HepG2 (cell line): ENCODE data around the gene SLIT3. TPM values are rescaled to one million over a fixed set of nuclear protein-coding genes. Genes with fewer than 3 reads are reported as not detected.

Experiments
- ATAC-seq: fragments of 200-7000 bp; cut with Tn5 transposase; 3 replicates; pipeline ENCODE4 v1.9.1; 2020; ENCODE audit warnings: mild to moderate bottlenecking, moderate library complexity
- Bru-seq: library from RNA; stranded (reverse); fragments of 400-500 nt; gene quantifications from one replicate; lab custom pipeline; 2021; lab: Mats Ljungman, UMichigan
- BruChase-seq, 2 experiments: library from RNA; stranded (reverse); fragments of 400-500 nt; gene quantifications; one replicate each; lab custom pipeline; 2021; lab: Mats Ljungman, UMichigan
- BruUV-seq: library from RNA; stranded (reverse); fragments of 400-500 nt; replicated peaks from 2 replicates; lab custom pipeline; 2021; lab: Mats Ljungman, UMichigan
- CTCF ChIA-PET: fragments of 300-600 bp; formaldehyde crosslinking; extraction: SDS; loops from one replicate; lab custom pipeline; 2021; ENCODE audit warnings: low total read pairs, inconsistent platforms, low intra/inter-chr PET ratio; lab: Yijun Ruan, JAX
- POLR2A ChIA-PET: fragments of 350-600 bp; sonication (Branson Sonifier 250); formaldehyde crosslinking; loops from one replicate; lab custom pipeline; 2020; ENCODE audit warnings: antibody characterized with exemption, inconsistent platforms; lab: Yijun Ruan, JAX
- DNase-seq: peaks from one replicate; pipeline ENCODE4 v3.0.0-alpha.2; 2015; ENCODE audit warnings: low spot score
- FAIRE-seq: peaks from 3 replicates; lab custom pipeline; 2011; peaks lifted over from hg19 to GRCh38; lab: Jason Lieb, UNC
- H2AFZ ChIP-seq: one replicate; pipeline ENCODE4 v1.6.1; 2011; ENCODE audit warnings: low read length, inconsistent platforms
- H3K27ac ChIP-seq: fragments of 300-600 bp; 3 replicates; pipeline ENCODE4 v1.8.0; 2011; ENCODE audit warnings: mixed run types, mild to moderate bottlenecking, mixed read lengths, low read length, inconsistent platforms; ENCODE audit not compliant: insufficient read depth; ENCODE audit errors: extremely low read length
- H3K27me3 ChIP-seq, 2 experiments: fragments of 200-600 bp in 1 of 2; 2 replicates in 1 of 2; 3 replicates in 1 of 2; pipeline versions ENCODE4 v1.6.0 to v1.8.0; 2011; ENCODE audit warnings: low read length in 2 of 2, mild to moderate bottlenecking in 2 of 2, moderate library complexity in 2 of 2, inconsistent platforms in 1 of 2; ENCODE audit not compliant: insufficient read depth in 2 of 2, control insufficient read depth in 1 of 2
- H3K36me3 ChIP-seq, 2 experiments: fragments of 200-600 bp in 1 of 2; replicated peaks in 1 of 2; 2 replicates in 1 of 2; 3 replicates in 1 of 2; pipeline versions ENCODE4 v1.5.1 to v1.8.0; 2011; ENCODE audit warnings: low read length in 2 of 2, inconsistent platforms in 1 of 2; ENCODE audit not compliant: insufficient read depth in 2 of 2, control insufficient read depth in 1 of 2
- H3K4me1 ChIP-seq: 2 replicates; pipeline ENCODE4 v1.5.1; 2012; ENCODE audit warnings: low read length, inconsistent platforms; ENCODE audit not compliant: insufficient read depth
- H3K4me2 ChIP-seq: 2 replicates; pipeline ENCODE4 v1.6.0; 2011; ENCODE audit warnings: low read depth, low read length, inconsistent platforms
- H3K4me3 ChIP-seq, 3 experiments: fragments of 200-600 bp in 1 of 3; sonication (generic), shearing (Covaris generic) in 1 of 3; replicated peaks in 1 of 3; 2 replicates each; pipeline ENCODE4 v1.5.1; 2011 to 2016; ENCODE audit warnings: low read length in 3 of 3, inconsistent platforms in 2 of 3, low read depth in 2 of 3, mild to moderate bottlenecking in 2 of 3, control low read depth in 1 of 3, mixed read lengths in 1 of 3; ENCODE audit not compliant: insufficient read depth in 1 of 3
- H3K79me2 ChIP-seq: one replicate; pipeline ENCODE4 v1.6.1; 2011; ENCODE audit warnings: low read length, inconsistent platforms; ENCODE audit not compliant: insufficient read depth
- H3K9ac ChIP-seq: 2 replicates; pipeline ENCODE4 v1.6.0; 2011; ENCODE audit warnings: mild to moderate bottlenecking, low read depth, low read length, inconsistent platforms; ENCODE audit not compliant: insufficient read depth
- H3K9me3 ChIP-seq: 2 replicates; pipeline ENCODE4 v1.5.1; 2012; ENCODE audit warnings: mild to moderate bottlenecking, low read length
- H4K20me1 ChIP-seq: 2 replicates; pipeline ENCODE4 v1.6.0; 2011; ENCODE audit warnings: inconsistent platforms, mild to moderate bottlenecking, low read length, moderate library complexity; ENCODE audit not compliant: insufficient read depth
- ARNT2 ChIP-seq: sonication (generic); formaldehyde crosslinking; IDR thresholded peaks from 2 replicates; pipeline ENCODE4 v1.8.0; 2022; ENCODE audit warnings: mild to moderate bottlenecking, low read depth, missing genetic modification reagents, moderate library complexity
- CBX2 ChIP-seq, 2 experiments: fragments of 200-600 bp in 1 of 2; sonication (generic); formaldehyde crosslinking in 1 of 2; IDR thresholded peaks; 2 replicates each; pipeline versions ENCODE4 v1.7.0 to v1.8.1; 2018 to 2022; ENCODE audit warnings: low read depth in 2 of 2, low read length in 1 of 2, mild to moderate bottlenecking in 1 of 2, missing genetic modification reagents in 1 of 2
- EP300 ChIP-seq, 3 experiments: sonication (generic) in 1 of 3; formaldehyde crosslinking in 1 of 3; IDR thresholded peaks; 2 replicates each; pipeline versions ENCODE4 v1.5.1 to v1.6.1; 2011 to 2020; ENCODE audit warnings: low read depth in 2 of 3, low read length in 2 of 3, borderline replicate concordance in 1 of 3, improper control_type of control experiment in 1 of 3, mild to moderate bottlenecking in 1 of 3, missing genetic modification reagents in 1 of 3, moderate library complexity in 1 of 3
- KLF11 ChIP-seq: IDR thresholded peaks from 2 replicates; pipeline ENCODE4 v1.6.1; 2016; ENCODE audit warnings: missing compliant biosample characterization
- MIXL1 ChIP-seq: IDR thresholded peaks from 2 replicates; pipeline ENCODE4 v1.6.1; 2016
- ZBTB20 ChIP-seq: sonication (generic); formaldehyde crosslinking; IDR thresholded peaks from 2 replicates; pipeline ENCODE4 v1.8.1; 2023; ENCODE audit warnings: missing genetic modification reagents, low read depth, mild to moderate bottlenecking, borderline replicate concordance
- ZNF530 ChIP-seq: sonication (generic); formaldehyde crosslinking; IDR thresholded peaks from 2 replicates; pipeline ENCODE4 v1.5.0; 2020; ENCODE audit warnings: low read depth, mild to moderate bottlenecking, missing genetic modification reagents
- ZNF557 ChIP-seq: sonication (generic); formaldehyde crosslinking; IDR thresholded peaks from 2 replicates; pipeline ENCODE4 v1.4.0; 2020; ENCODE audit warnings: missing genetic modification reagents
- ZNF567 ChIP-seq: sonication (generic); formaldehyde crosslinking; IDR thresholded peaks from 2 replicates; pipeline ENCODE4 v1.8.1; 2023; ENCODE audit warnings: mild to moderate bottlenecking, missing genetic modification reagents, borderline replicate concordance
- ZNF607 ChIP-seq: sonication (generic); formaldehyde crosslinking; IDR thresholded peaks from 2 replicates; pipeline ENCODE4 v1.5.1; 2020; ENCODE audit warnings: missing genetic modification reagents, mild to moderate bottlenecking, borderline replicate concordance
- ZNF891 ChIP-seq: sonication (generic); formaldehyde crosslinking; IDR thresholded peaks from 2 replicates; pipeline ENCODE4 v1.5.0; 2020; ENCODE audit warnings: mild to moderate bottlenecking, missing genetic modification reagents
- WGBS: methylation state at CpG from one replicate; pipeline ENCODE4 v1.1.6; 2017; ENCODE audit warnings: low lambda C conversion rate; 5-methylcytosine and 5-hydroxymethylcytosine counted together
- in situ Hi-C: cut with HindIII; loops from 2 replicates; pipeline ENCODE4 v1.10.0; 2017; ENCODE audit warnings: low pct_unique_long_range_greater_than_20kb; ENCODE audit not compliant: extremely low pct_ligation_motif_present
- intact Hi-C: fragments of 100-400 bp; cut with micrococcal nuclease; formaldehyde crosslinking; loops from one replicate; pipeline ENCODE4 v1.10.0; 2022; ENCODE audit not compliant: unreplicated experiment
- long read RNA-seq, 2 experiments: library from RNA in 1 of 2; library from polyadenylated mRNA in 1 of 2; stranded (forward) in 1 of 2; unstranded in 1 of 2; transcript quantifications; one replicate each; pipeline ENCODE4 v2.0.0, GENCODE V29; 2019 to 2022
- polyA minus RNA-seq, 3 experiments: library from RNA; depleted of rRNA, polyadenylated mRNA; stranded (reverse); fragments of >200 nt; gene quantifications; 2 replicates each; pipeline ENCODE4 v1.2.3, GENCODE V29; 2011; ENCODE audit warnings: low replicate concordance in 1 of 3
- polyA plus RNA-seq, 8 experiments: library from polyadenylated mRNA; depleted of rRNA in 3 of 8; stranded (reverse) in 7 of 8; unstranded in 1 of 8; fragments of >200 nt; fragmentation: Illumina TruSeq in 4 of 8; extraction: Trizol in 4 of 8; gene quantifications; 2 replicates each; pipeline versions ENCODE4 v1.2.1 to v1.2.3, GENCODE V29; 2011 to 2016; ENCODE audit warnings: low read depth in 4 of 8, missing spikeins in 1 of 8, mixed read lengths in 1 of 8; ENCODE audit not compliant: insufficient read depth in 1 of 8
- total RNA-seq, 5 experiments: library from RNA; depleted of rRNA; stranded (reverse); fragments of >200 nt; fragmentation: Illumina TruSeq; extraction: Trizol; gene quantifications; 2 replicates each; pipeline ENCODE4 v1.2.3, GENCODE V29; 2016; ENCODE audit warnings: low read depth in 1 of 5
- TF ChIP-seq, protein P1 (sequence below): sonication (generic); formaldehyde crosslinking; IDR thresholded peaks from 2 replicates; pipeline ENCODE4 v1.5.1; 2020; ENCODE audit warnings: missing genetic modification reagents, mild to moderate bottlenecking, borderline replicate concordance
- TF ChIP-seq, protein P2 (sequence below): sonication (generic); formaldehyde crosslinking; IDR thresholded peaks from 2 replicates; pipeline ENCODE4 v1.8.0; 2022; ENCODE audit warnings: mild to moderate bottlenecking, missing genetic modification reagents, moderate library complexity
- TF ChIP-seq, protein P3 (sequence below): sonication (generic); formaldehyde crosslinking; IDR thresholded peaks from 2 replicates; pipeline ENCODE4 v1.5.0; 2020; ENCODE audit warnings: missing genetic modification reagents

SLIT3 gene
- total RNA-seq (2016; rRNA removed; fragmentation: Illumina TruSeq; extraction: Trizol) (not detected in 2 replicates), polyA plus RNA-seq (2011; rRNA removed) (0.04 TPM in 1 of 2 replicates, not detected in the other), polyA minus RNA-seq (2011; rRNA and poly(A)+ RNA removed; ENCODE audit: low replicate concordance) (0.07 TPM in 1 of 2 replicates, not detected in the other), Bru-seq, nascent RNA (percentile 1 among the genes with signal in this experiment), BruChase-seq, experiment 1, labeled RNA remaining after a 6-hour chase (percentile 1 among the genes with signal in this experiment), BruChase-seq, experiment 2, labeled RNA remaining after a 2-hour chase (percentile 3 among the genes with signal in this experiment)
- total RNA-seq (2016; cell fraction: cytosol; rRNA removed; fragmentation: Illumina TruSeq; extraction: Trizol; ENCODE audit: low read depth), result not detected in 2 replicates
- not detected in 2 replicates for total RNA-seq (2016; cell fraction: insoluble cytoplasmic fraction; rRNA removed; fragmentation: Illumina TruSeq; extraction: Trizol)
- total RNA-seq (2016; cell fraction: membrane; rRNA removed; fragmentation: Illumina TruSeq; extraction: Trizol), result not detected in 2 replicates
- total RNA-seq (2016; cell fraction: nucleus; rRNA removed; fragmentation: Illumina TruSeq; extraction: Trizol), result not detected in 2 replicates
- 0.01 and 0.08 TPM in 2 replicates for polyA plus RNA-seq (2011; cell fraction: cytosol; rRNA removed)
- 0.29 and 0.50 TPM in 2 replicates for polyA plus RNA-seq (2011; cell fraction: nucleus; rRNA removed)
- not detected in 2 replicates for polyA plus RNA-seq (2012)
- polyA plus RNA-seq (2016; cell fraction: cytosol; fragmentation: Illumina TruSeq; extraction: Trizol; ENCODE audit: low read depth), result 0.01 TPM in 1 of 2 replicates, not detected in the other
- not detected in 2 replicates for polyA plus RNA-seq (2016; cell fraction: insoluble cytoplasmic fraction; fragmentation: Illumina TruSeq; extraction: Trizol; ENCODE audit: low read depth)
- not detected in 2 replicates for polyA plus RNA-seq (2016; cell fraction: membrane; fragmentation: Illumina TruSeq; extraction: Trizol; ENCODE audit: low read depth)
- not detected in 2 replicates for polyA plus RNA-seq (2016; cell fraction: nucleus; fragmentation: Illumina TruSeq; extraction: Trizol; ENCODE audit: insufficient read depth, low read depth)
- polyA minus RNA-seq (2011; cell fraction: cytosol; rRNA and poly(A)+ RNA removed), result not detected in 2 replicates
- not detected in 2 replicates for polyA minus RNA-seq (2011; cell fraction: nucleus; rRNA and poly(A)+ RNA removed)
- long read RNA-seq, experiment 1, result 0 reads
- long read RNA-seq, experiment 2, result 0 reads

DNA sequence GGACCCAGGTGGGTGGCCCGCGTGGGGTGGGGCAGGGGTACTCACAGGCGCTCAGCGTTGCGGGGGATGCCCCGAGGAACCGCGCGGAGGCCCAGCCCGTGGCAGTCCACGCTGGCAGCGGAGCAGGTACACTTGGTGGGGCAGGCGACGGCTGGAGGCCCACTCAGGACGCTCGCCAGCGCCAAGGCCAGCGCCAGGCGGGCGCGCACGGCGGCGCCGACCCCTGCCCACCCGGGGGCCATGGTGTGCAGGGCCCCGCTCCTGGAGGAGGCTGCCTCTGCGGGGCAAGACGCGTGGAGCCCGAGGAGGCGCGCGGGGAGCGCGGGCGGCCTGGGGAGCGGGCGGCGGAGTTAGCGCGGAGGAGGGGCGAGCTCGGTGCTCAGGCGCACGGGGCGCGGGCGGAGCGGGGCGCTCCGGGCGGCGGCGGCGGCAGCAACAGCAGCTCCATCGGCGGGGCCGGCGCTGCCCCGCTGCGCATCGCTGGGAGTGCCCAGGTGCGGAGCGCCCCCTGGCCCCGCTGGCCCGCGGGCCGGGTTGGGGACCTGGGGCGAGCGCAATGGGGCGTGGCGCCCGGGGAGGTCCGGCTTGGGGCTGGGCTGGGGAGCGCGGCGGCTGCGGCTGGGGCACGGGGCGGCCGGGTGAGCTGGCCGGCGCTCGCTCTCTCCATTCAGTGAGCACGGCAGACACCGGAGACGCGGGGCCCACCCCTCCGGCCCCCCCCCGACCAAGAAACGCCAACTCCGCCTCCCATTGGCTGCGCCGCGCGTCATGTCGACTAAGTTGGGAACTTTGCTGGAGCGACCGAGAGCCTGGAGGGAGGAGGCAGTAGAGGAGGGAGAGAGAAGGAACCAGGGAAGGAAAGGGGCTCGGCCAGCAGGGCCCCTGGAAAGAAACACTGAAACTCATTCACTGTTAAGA is at the start of gene SLIT3:
Gene SLIT3, minus strand, starts transcription at position 672 of the 918 bp plus-strand sequence. Its CDS starts 430 bp downstream, at position 242.
- in situ Hi-C loops, result loop anchor here (5.0 to 10.0 kb wide), 2 partner anchors 313 to 626 kb away; no protein-coding TSS in a partner anchor
- no peaks in the 10 kb centered on the region for H3K4me1 ChIP-seq
- intact Hi-C loops, result no loop called here
- H3K36me3 ChIP-seq, result no peaks in the 10 kb centered on the region
- no peaks in the 10 kb centered on the region for H4K20me1 ChIP-seq
- no peak within 1 kb of the TSS for H2AFZ ChIP-seq
- ATAC-seq, result no peak
- no peak for DNase-seq
- no TSS peak for BruUV-seq
- no peak within 1 kb of the TSS for H3K9ac ChIP-seq
- H3K27ac ChIP-seq, result no peak within 1 kb of the TSS
- 69% methylated on average over 45 of the region's 101 CpGs for WGBS
- CTCF ChIA-PET, result no interaction called here
- H3K4me2 ChIP-seq, result no peak within 1 kb of the TSS
- no peak for FAIRE-seq
- no peaks in the 10 kb centered on the region for H3K79me2 ChIP-seq
- H3K9me3 ChIP-seq, result no peaks in the 10 kb centered on the region
- no peak within 1 kb of the TSS for H3K4me3 ChIP-seq
- POLR2A ChIA-PET, result no interaction called here
- H3K27me3 ChIP-seq, result peaks cover 2 to 28% of the 10 kb centered on the region in 2 experiments; a peak in 3 of 5 replicates
- TF ChIP-seq KLF11, result no peak
- no peak for TF ChIP-seq ZBTB20 (CRISPR knock-in tag)
- no peak for TF ChIP-seq MIXL1 (CRISPR knock-in tag)
- no peak for TF ChIP-seq ZNF530 (CRISPR knock-in tag)
- no peak for TF ChIP-seq ZNF567
- no peak for TF ChIP-seq ZNF891 (CRISPR knock-in tag)
- TF ChIP-seq, protein P1, sequence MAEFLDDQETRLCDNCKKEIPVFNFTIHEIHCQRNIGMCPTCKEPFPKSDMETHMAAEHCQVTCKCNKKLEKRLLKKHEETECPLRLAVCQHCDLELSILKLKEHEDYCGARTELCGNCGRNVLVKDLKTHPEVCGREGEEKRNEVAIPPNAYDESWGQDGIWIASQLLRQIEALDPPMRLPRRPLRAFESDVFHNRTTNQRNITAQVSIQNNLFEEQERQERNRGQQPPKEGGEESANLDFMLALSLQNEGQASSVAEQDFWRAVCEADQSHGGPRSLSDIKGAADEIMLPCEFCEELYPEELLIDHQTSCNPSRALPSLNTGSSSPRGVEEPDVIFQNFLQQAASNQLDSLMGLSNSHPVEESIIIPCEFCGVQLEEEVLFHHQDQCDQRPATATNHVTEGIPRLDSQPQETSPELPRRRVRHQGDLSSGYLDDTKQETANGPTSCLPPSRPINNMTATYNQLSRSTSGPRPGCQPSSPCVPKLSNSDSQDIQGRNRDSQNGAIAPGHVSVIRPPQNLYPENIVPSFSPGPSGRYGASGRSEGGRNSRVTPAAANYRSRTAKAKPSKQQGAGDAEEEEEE (CRISPR knock-in tag), result no peak
- no peak for TF ChIP-seq ZNF607 (CRISPR knock-in tag)
- TF ChIP-seq, protein P2, sequence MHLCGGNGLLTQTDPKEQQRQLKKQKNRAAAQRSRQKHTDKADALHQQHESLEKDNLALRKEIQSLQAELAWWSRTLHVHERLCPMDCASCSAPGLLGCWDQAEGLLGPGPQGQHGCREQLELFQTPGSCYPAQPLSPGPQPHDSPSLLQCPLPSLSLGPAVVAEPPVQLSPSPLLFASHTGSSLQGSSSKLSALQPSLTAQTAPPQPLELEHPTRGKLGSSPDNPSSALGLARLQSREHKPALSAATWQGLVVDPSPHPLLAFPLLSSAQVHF (CRISPR knock-in tag), result no peak
- TF ChIP-seq ARNT2 (CRISPR knock-in tag), result no peak
- TF ChIP-seq EP300 (IDR thresholded peaks at IDR 0.05; ENCODE audit: low read depth in 2 of 2, low read length in 2 of 2), result no peak
- TF ChIP-seq EP300 (CRISPR knock-in tag; IDR thresholded peaks at IDR 0.05; ENCODE audit: borderline replicate concordance), result no peak
- no peak for TF ChIP-seq CBX2 (IDR thresholded peaks at IDR 0.05; ENCODE audit: low read depth, low read length)
- no peak for TF ChIP-seq CBX2 (CRISPR knock-in tag; IDR thresholded peaks at IDR 0.05; ENCODE audit: low read depth)
- TF ChIP-seq ZNF557 (CRISPR knock-in tag), result no peak
- TF ChIP-seq, protein P3, sequence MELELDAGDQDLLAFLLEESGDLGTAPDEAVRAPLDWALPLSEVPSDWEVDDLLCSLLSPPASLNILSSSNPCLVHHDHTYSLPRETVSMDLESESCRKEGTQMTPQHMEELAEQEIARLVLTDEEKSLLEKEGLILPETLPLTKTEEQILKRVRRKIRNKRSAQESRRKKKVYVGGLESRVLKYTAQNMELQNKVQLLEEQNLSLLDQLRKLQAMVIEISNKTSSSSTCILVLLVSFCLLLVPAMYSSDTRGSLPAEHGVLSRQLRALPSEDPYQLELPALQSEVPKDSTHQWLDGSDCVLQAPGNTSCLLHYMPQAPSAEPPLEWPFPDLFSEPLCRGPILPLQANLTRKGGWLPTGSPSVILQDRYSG, result no peak
